SJCRH30 (cell line): Measurements from ENCODE around the gene DDAH2. TPM values are rescaled to one million over a fixed set of nuclear protein-coding genes. Genes with fewer than 3 reads are reported as not detected.
A peak's percentile ranks its signal among the peaks of the same experiment; 100 is the strongest.

Experiments
- DNase-seq, 2 experiments: peaks; one replicate each; pipeline ENCODE4 v3.0.0-alpha.2; 2015 to 2020
- H3K27ac ChIP-seq: fragments of 250-450 bp; sonication (Bioruptor Pico); 2 replicates; pipeline ENCODE4 v1.5.1; 2020; ENCODE audit warnings: mild to moderate bottlenecking, moderate library complexity
- H3K27me3 ChIP-seq: fragments of 250-450 bp; sonication (Bioruptor Pico); 2 replicates; pipeline ENCODE4 v1.5.1; 2020; ENCODE audit warnings: mild to moderate bottlenecking, moderate library complexity
- H3K36me3 ChIP-seq: fragments of 250-450 bp; sonication (Bioruptor Pico); 2 replicates; pipeline ENCODE4 v1.5.1; 2020; ENCODE audit warnings: mild to moderate bottlenecking, moderate library complexity
- H3K4me1 ChIP-seq: fragments of 250-450 bp; sonication (Bioruptor Pico); 2 replicates; pipeline ENCODE4 v1.5.1; 2020; ENCODE audit warnings: mild to moderate bottlenecking, moderate library complexity
- H3K4me3 ChIP-seq: fragments of 250-450 bp; sonication (Bioruptor Pico); 2 replicates; pipeline ENCODE4 v1.5.1; 2020; ENCODE audit warnings: mild to moderate bottlenecking, moderate library complexity
- H3K9me3 ChIP-seq: fragments of 250-450 bp; sonication (Bioruptor Pico); replicated peaks from 2 replicates; pipeline ENCODE4 v1.5.1; 2020; ENCODE audit warnings: mild to moderate bottlenecking, moderate library complexity
- total RNA-seq: library from RNA; depleted of rRNA; stranded (reverse); fragments of >200 nt; shearing (Covaris generic); gene quantifications from 2 replicates; pipeline ENCODE4 v1.2.3, GENCODE V29; 2014

The DDAH2 gene
- total RNA-seq, 1 experiment from 2014 or later: 42.7 TPM

DNA sequence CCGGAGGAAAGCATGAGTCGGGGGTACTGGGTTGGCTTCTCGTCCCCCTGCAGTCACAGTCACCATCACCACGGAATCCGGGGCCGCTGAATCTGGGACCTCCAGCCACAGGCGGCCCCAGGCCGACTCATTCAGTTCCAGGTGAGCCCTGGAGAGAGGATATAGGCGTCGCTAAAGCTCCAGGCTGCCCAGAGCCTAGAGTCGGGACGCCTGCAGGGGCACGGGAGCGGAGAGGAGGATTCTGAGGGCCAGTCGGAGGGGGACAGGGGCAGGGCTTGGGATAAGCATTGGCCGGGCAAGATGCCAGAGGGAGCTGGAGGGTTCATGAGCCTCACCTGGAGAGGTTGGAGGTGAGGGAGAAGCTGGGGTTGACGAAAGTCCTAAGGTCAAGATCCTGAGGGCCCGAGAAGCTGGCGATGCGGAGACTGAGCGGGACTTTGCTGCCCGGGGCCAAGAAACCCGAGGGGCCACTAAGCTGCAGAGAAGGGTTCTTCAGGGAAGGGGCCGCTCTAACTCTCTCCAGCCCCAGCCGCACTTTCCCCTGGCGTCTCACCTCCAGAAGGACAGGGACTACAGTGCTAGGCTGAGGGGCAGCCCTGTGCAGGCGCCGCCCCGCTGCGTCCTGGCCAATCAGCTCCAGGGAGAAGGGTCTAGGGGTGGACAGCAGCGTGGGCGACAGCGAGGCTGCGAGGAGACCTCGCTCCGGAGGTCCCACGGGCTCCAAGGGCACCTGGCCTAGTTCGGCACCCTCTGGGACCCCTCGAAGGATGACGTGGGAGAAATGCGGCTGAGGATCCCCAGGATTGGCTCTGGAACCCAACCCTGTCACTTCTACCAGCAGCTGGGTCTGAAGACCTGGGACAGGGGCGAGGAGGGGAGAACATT lies 37.1 kb upstream of the DDAH2 start:
- H3K9me3 ChIP-seq: no peaks in the 10 kb centered on the region
- no peak overlapping the region for H3K27ac ChIP-seq
- H3K4me1 ChIP-seq: peaks cover 4% of the 10 kb centered on the region; the same call in 1 of the 2 replicates
- H3K4me3 ChIP-seq: no peak overlapping the region
- H3K36me3 ChIP-seq: no peaks in the 10 kb centered on the region
- DNase-seq: no peak
- no peaks in the 10 kb centered on the region for H3K27me3 ChIP-seq

DNA sequence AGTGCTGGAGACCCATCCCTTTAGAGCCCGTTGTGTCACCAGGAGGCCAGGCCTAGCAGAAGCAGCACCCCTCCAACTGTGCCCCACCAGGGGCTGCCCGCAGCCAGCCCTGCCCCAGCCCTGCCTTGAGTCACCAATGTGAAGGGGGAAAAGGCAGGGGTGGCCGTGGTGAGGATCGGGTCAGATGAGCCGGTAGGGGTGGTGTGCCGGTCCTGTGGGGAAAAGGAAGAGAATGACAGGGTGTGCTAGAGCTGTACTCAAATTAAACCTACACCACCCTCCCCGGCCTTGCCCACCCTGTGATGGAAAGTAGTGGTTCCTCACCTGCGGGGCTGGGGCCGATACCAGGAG lies 36.4 kb upstream of the DDAH2 start:
- H3K9me3 ChIP-seq: no peaks in the 10 kb centered on the region
- DNase-seq: no peak
- H3K36me3 ChIP-seq: no peaks in the 10 kb centered on the region
- no peak overlapping the region for H3K27ac ChIP-seq
- peaks cover 4% of the 10 kb centered on the region; the same call in 1 of the 2 replicates for H3K4me1 ChIP-seq
- no peak overlapping the region for H3K4me3 ChIP-seq
- H3K27me3 ChIP-seq: no peaks in the 10 kb centered on the region

DNA sequence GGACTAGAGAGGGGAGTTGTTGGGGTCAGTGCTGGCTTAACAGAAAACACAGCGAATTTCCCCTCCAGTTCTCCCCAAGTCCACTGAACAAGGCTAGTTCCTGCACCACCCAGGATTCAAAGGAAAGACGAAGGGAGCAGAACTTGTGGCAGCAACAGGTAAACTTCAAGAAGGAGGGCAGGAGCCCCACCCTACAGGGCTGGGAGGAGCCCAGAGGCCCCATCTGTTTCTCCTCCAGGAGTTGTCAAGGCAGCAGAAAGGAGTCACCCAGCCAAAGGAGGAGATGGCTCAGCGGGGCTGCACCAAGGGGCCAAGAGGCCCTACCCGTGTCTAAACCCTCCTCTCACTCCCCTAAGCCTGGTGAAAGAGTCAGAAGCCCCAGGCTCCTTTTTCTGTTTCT lies 35.1 kb upstream of the DDAH2 start:
- no peak overlapping the region for H3K4me3 ChIP-seq
- no peaks in the 10 kb centered on the region for H3K9me3 ChIP-seq
- H3K27me3 ChIP-seq: no peaks in the 10 kb centered on the region
- H3K27ac ChIP-seq: no peak overlapping the region
- H3K4me1 ChIP-seq: peaks cover 4% of the 10 kb centered on the region; the same call in 1 of the 2 replicates
- DNase-seq: no peak
- no peaks in the 10 kb centered on the region for H3K36me3 ChIP-seq

DNA sequence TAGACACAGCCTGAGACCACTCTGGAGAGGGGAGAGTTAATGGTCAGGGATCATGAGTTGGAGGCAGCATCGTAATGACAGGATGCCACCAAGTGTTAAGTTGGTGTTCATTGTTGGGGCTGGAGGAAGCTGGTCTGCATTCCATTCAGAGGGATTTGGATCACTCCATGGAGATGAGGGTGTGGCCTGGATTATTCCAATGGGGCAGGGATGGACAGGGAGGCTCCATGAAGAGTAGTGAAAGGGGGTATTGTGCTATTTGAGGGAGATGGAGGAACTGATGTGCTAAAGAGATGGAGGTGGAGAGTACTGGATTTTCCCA lies 34.5 kb upstream of the DDAH2 start:
- Histone ChIP-seq H3K9me3 (no peaks in the 10 kb centered on the region), H3K36me3 (no peaks in the 10 kb centered on the region), H3K4me3 (no peak overlapping the region), H3K4me1 (peaks cover 4% of the 10 kb centered on the region; the same call in 1 of the 2 replicates), H3K27ac (peak overlapping the region; percentile 26; the same call in 1 of the 2 replicates), H3K27me3 (no peaks in the 10 kb centered on the region)
- DNase-seq: peak; percentile 41 to 46

DNA sequence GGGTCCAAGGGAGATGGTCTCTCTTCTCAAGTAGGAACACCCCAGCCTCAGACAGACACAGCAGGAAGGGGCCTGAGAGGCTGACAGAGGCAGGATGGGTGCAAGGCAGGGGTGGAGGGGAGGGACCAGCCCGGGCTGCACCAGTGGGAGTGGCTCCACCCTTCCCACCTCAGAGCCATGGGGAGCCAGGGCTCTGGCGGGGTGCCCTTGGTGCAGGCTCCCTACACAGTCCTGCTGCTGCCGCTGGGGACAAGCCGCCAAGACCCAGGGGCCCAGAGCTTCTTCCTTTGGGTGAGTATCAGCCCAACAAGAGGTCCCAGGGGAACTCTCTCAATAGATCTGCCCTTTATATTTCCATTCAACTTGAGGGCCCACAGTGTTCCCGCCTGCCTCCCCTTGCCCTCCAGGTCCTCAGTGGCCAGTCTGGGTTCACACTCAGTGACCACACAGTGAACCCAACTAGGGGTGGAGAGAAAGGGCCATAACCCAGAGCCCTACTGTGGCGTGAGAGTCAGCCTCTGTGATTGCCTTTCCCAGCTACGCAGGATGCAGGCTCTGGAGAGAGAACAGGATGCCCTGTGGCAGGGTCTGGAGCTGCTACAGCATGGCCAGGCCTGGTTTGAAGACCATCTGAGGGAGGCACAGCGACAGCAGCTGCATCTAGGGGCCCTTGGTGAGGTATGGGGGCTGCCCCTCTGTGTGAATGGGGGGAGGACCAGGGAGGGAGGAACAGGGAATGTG lies 33.9 kb upstream of the DDAH2 start:
- no peak overlapping the region for H3K4me3 ChIP-seq
- DNase-seq: peak in 1 of 2 experiments; percentile 17
- H3K27me3 ChIP-seq: no peaks in the 10 kb centered on the region
- no peaks in the 10 kb centered on the region for H3K36me3 ChIP-seq
- peaks cover 4% of the 10 kb centered on the region; the same call in 1 of the 2 replicates for H3K4me1 ChIP-seq
- no peaks in the 10 kb centered on the region for H3K9me3 ChIP-seq
- H3K27ac ChIP-seq: peak overlapping the region; percentile 26; the same call in 1 of the 2 replicates

DNA sequence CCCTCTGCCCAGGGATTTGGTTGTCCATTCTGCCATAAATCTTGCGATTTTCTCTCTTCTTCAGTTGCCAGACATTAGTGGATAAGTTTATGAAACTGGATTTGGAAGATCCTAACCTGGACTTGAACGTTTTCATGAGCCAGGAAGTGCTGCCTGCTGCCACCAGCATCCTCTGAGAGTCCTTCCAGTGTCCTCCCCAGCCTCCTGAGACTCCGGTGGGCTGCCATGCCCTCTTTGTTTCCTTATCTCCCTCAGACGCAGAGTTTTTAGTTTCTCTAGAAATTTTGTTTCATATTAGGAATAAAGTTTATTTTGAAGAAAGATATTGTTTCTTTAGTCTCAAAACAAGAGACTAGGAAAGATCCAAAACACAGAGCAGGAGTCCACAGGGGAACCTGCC lies 33.3 kb upstream of the DDAH2 start, which contains the start of gene SAPCD1:
TSS of gene SAPCD1 (plus strand) at position 301 of the 400 bp plus-strand sequence. CDS start 399 bp downstream, outside the sequence.
- Histone ChIP-seq H3K36me3 (no peaks in the 10 kb centered on the region), H3K27ac (peak within 1 kb of the TSS; percentile 26; the same call in 1 of the 2 replicates), H3K4me1 (peaks cover 4% of the 10 kb centered on the region; the same call in 1 of the 2 replicates), H3K4me3 (no peak within 1 kb of the TSS), H3K27me3 (no peaks in the 10 kb centered on the region), H3K9me3 (no peaks in the 10 kb centered on the region)
- no peak for DNase-seq

DNA sequence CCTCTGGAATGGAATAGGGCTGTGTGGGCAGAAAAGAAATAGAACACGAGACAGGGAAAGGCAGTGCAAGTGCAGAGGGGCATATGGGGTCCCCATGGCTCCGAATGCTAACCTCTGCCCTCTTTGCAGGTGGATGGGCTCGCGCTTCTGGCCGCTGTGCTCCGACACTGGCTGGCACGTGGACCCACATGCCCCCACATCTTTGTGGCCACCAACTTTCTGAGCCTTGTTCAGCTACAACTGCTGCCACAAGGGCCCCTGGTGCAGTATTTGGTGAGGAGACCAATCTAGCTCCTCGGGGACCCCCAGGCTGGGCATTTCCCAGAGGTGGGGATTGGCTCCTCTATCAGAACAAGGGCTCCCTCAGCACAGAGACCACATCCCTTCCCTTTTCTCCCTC lies 32.2 kb upstream of the DDAH2 start:
- H3K36me3 ChIP-seq: no peaks in the 10 kb centered on the region
- H3K27ac ChIP-seq: no peak overlapping the region
- H3K4me3 ChIP-seq: no peak overlapping the region
- H3K27me3 ChIP-seq: no peaks in the 10 kb centered on the region
- no peaks in the 10 kb centered on the region for H3K9me3 ChIP-seq
- peaks cover 4% of the 10 kb centered on the region; the same call in 1 of the 2 replicates for H3K4me1 ChIP-seq
- no peak for DNase-seq

DNA sequence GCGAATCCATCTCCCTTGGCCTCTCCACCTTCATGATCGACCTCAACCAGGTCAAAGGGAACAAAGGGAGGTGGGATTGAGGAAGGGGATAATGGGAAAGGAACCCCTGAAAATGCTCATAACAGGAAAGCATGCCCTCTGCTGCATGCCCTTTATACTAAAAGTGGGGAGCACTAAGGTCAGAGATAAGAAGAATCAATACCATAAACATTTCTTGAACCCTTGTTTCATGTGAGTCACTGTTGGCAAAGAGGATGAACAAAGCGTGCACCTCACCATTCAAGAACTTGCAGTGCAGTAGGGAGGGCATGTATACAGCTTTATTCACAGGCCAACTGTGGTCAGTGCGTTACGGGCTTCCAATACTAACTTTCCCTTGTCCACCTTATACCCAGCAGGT lies 31.7 kb upstream of the DDAH2 start:
- H3K9me3 ChIP-seq: no peaks in the 10 kb centered on the region
- H3K36me3 ChIP-seq: no peaks in the 10 kb centered on the region
- H3K27me3 ChIP-seq: no peaks in the 10 kb centered on the region
- no peak for DNase-seq
- peaks cover 4% of the 10 kb centered on the region; the same call in 1 of the 2 replicates for H3K4me1 ChIP-seq
- H3K4me3 ChIP-seq: no peak overlapping the region
- H3K27ac ChIP-seq: no peak overlapping the region

DNA sequence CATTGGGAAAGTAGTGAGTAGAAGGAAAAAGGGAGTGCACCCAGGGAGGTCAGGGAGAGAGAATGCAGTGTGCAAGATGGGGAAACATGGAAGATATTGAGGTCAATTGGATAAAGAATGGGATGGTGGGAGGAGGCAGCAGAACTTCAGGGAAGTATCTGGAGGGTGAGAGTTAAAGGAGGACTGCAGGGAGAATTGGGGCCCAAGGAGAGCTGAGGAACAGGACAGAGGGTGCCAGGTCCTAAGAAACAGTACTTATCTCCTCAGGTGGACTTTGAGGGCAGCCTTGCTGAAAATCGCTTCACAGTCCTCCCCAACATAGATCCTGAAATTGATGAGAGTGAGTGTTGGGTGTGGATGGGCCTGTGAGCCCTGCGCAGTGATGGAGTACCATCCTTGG lies 29.2 kb upstream of the DDAH2 start:
- H3K9me3 ChIP-seq: no peaks in the 10 kb centered on the region
- H3K4me1 ChIP-seq: peaks cover 2% of the 10 kb centered on the region; the same call in 1 of the 2 replicates
- H3K36me3 ChIP-seq: no peaks in the 10 kb centered on the region
- DNase-seq: no peak
- no peak overlapping the region for H3K4me3 ChIP-seq
- no peak overlapping the region for H3K27ac ChIP-seq
- no peaks in the 10 kb centered on the region for H3K27me3 ChIP-seq

DNA sequence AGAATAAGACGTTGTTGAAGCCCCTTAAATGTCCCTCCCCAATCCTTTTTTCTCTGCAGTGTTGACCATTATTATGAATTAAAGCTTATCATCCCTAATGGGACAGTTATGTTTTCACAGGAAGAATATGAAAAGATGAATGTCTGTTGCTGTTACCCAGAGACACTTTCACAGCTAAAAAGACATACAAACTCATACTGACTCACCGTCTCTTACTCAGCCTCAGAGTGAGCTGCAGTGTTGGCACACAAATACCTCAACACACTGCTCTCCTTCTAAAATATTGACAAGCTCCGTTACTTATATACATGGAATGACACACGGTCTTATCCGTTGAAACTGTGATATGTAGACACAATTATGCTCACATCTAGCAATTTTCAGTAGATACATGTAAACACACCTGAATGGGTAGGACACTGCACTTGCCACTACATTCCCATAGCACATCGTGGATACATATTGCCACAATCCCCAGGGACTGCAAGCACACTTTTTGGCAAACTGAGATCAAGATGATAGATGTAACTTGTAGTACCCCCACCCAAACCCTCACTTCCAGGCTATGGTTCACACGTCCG lies 23.7 kb upstream of the DDAH2 start:
- no peak for DNase-seq
- Histone ChIP-seq H3K27ac (no peak overlapping the region), H3K4me1 (no peaks in the 10 kb centered on the region), H3K36me3 (no peaks in the 10 kb centered on the region), H3K4me3 (no peak overlapping the region), H3K27me3 (no peaks in the 10 kb centered on the region), H3K9me3 (no peaks in the 10 kb centered on the region)

DNA sequence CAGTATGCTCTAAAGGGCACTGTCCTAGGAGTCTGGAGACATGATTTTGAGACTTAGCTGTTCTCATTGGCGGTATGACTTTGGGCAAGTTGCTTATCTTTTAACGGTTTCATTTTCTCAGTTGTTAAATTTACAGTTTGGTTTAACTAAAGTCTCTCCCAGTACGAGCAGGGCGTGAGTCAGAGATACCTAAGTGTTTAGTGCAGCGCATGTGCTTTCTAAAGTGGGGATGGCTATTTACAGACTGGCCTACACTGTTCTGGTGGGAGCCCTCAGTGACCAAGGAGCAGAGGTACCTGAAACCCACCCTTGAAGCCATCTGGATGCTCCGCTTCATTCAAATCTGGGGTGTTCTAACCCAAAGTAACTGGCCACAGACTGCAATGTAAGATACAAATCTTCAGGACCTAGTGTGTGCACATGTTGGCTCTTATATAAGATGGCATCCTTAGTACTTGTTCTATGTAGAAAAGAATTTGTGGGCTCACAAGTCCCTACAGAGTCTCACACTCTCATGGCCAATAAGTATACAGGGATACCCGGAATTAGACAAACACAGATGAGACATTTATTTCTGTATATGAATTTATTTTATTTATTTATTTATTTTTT lies 21.4 kb upstream of the DDAH2 start:
- Histone ChIP-seq H3K9me3 (no peaks in the 10 kb centered on the region), H3K27me3 (no peaks in the 10 kb centered on the region), H3K27ac (no peak overlapping the region), H3K36me3 (no peaks in the 10 kb centered on the region), H3K4me1 (no peaks in the 10 kb centered on the region), H3K4me3 (no peak overlapping the region)
- no peak for DNase-seq

DNA sequence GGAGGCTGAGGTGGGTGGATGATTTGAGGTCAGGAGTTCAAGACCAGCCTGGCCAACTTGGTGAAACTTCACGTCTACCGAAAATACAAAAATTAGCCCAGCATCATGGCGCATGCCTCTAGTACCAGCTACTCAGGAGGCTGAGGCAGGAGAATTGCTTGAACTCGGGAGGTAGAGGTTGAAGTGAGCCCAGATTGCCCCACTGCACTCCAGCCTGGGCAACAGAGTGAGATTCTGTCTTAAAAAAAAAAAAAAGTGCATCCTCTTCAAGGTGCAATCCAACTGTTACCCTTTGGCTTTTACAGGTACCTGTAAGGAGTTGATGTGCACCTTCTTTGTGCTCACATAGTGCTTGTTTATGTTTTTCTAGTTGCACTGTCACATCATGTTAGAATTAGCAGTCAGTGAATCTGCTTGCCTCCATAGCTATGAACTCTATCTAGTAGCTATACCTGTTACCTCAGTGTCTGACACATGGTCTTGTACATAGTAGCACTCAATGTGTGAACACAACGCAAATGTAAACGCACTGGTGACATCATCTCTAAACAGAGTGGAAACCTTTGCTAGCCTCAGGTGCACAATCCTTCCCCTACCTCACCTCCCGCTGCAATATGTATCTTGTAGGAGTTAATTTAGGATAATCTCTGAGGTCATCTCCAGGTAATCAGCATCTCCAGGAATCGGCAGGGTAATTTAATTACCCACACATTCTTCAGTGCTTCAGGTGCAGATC lies 20.4 kb upstream of the DDAH2 start:
- Histone ChIP-seq H3K27ac (no peak overlapping the region), H3K27me3 (no peaks in the 10 kb centered on the region), H3K4me3 (no peak overlapping the region), H3K4me1 (no peaks in the 10 kb centered on the region), H3K36me3 (no peaks in the 10 kb centered on the region), H3K9me3 (no peaks in the 10 kb centered on the region)
- DNase-seq: no peak

DNA sequence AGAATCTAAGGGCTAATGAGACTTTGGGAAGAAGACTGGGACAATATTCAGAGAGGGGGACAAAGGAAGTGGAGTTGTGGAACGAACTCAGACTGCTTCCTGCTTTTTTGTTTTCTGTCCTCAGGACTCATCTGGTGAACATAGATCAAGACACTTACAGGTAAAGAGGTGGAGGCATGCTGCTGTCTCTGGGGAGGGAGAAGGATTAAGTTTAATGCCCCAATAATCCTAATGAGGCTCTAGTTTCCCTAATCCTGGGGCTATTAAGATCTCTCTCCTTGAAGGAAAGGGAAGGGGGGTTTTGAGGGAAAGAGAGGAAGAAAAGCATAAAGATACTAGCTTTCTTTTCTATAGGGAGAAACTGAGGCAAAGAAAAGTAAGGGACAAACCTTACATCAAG lies 15.3 kb upstream of the DDAH2 start:
- H3K36me3 ChIP-seq: no peaks in the 10 kb centered on the region
- no peaks in the 10 kb centered on the region for H3K27me3 ChIP-seq
- H3K4me1 ChIP-seq: no peaks in the 10 kb centered on the region
- no peak overlapping the region for H3K4me3 ChIP-seq
- DNase-seq: no peak
- H3K9me3 ChIP-seq: no peaks in the 10 kb centered on the region
- H3K27ac ChIP-seq: no peak overlapping the region

DNA sequence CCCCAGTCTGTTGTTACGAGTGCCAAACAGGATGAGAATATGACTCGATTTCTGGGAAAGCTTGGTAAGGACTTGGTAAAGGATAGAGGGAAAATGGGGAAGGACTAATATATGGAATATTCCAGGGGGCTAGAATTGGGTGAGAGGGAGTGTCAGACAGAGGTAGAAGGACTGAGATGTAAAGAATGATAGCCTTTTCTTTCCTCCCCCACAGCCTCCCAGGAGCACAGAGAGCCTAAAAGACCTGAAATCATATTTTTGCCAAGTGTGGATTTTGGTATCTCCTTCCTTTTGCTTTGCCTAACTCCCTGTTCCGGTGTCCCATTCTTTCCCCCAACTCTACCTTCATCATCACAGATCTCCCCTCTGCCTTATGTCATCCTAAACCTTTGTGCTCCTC lies 13.8 kb upstream of the DDAH2 start:
- Histone ChIP-seq H3K36me3 (no peaks in the 10 kb centered on the region), H3K9me3 (no peaks in the 10 kb centered on the region), H3K27ac (no peak overlapping the region), H3K4me3 (no peak overlapping the region), H3K4me1 (peaks cover 9% of the 10 kb centered on the region), H3K27me3 (no peaks in the 10 kb centered on the region)
- no peak for DNase-seq
